ENCODE data around the gene CWH43. TPM values are rescaled to one million over a fixed set of nuclear protein-coding genes. Genes with fewer than 3 reads are reported as not detected.
A peak's percentile ranks its signal among the peaks of the same experiment; 100 is the strongest.

CWH43 gene
- not detected in 2 replicates for total RNA-seq (2016; rRNA removed; fragmentation: Illumina TruSeq; extraction: Trizol)
- total RNA-seq (2016; cell fraction: cytosol; rRNA removed; fragmentation: Illumina TruSeq; extraction: Trizol; ENCODE audit: low read depth), result not detected in 2 replicates
- total RNA-seq (2016; cell fraction: insoluble cytoplasmic fraction; rRNA removed; fragmentation: Illumina TruSeq; extraction: Trizol), result not detected in 2 replicates
- not detected in 2 replicates for total RNA-seq (2016; cell fraction: membrane; rRNA removed; fragmentation: Illumina TruSeq; extraction: Trizol)
- total RNA-seq (2016; cell fraction: nucleus; rRNA removed; fragmentation: Illumina TruSeq; extraction: Trizol), result not detected in 2 replicates
- not detected in 2 replicates for polyA plus RNA-seq (2011; rRNA removed)
- polyA plus RNA-seq (2011; cell fraction: cytosol; rRNA removed), result not detected in 2 replicates
- polyA plus RNA-seq (2011; cell fraction: nucleus; rRNA removed), result not detected in 2 replicates
- polyA plus RNA-seq (2012), result not detected in 2 replicates
- polyA plus RNA-seq (2016; cell fraction: cytosol; fragmentation: Illumina TruSeq; extraction: Trizol; ENCODE audit: low read depth), result not detected in 2 replicates
- polyA plus RNA-seq (2016; cell fraction: insoluble cytoplasmic fraction; fragmentation: Illumina TruSeq; extraction: Trizol; ENCODE audit: low read depth), result not detected in 2 replicates
- not detected in 2 replicates for polyA plus RNA-seq (2016; cell fraction: membrane; fragmentation: Illumina TruSeq; extraction: Trizol; ENCODE audit: low read depth)
- polyA plus RNA-seq (2016; cell fraction: nucleus; fragmentation: Illumina TruSeq; extraction: Trizol; ENCODE audit: insufficient read depth, low read depth), result not detected in 2 replicates
- not detected in 2 replicates for polyA minus RNA-seq (2011; rRNA and poly(A)+ RNA removed; ENCODE audit: low replicate concordance)
- polyA minus RNA-seq (2011; cell fraction: cytosol; rRNA and poly(A)+ RNA removed), result not detected in 2 replicates
- polyA minus RNA-seq (2011; cell fraction: nucleus; rRNA and poly(A)+ RNA removed), result not detected in 2 replicates
- Bru-seq, nascent RNA, result percentile 2 among the genes with signal in this experiment
- not detected for BruChase-seq, experiment 1, labeled RNA remaining after a 6-hour chase
- not detected for BruChase-seq, experiment 2, labeled RNA remaining after a 2-hour chase
- long read RNA-seq, experiment 1, result 0 reads
- long read RNA-seq, experiment 2, result 0 reads

GRCh38 chr4:48985976-48986653, at the start of gene CWH43:
Gene CWH43, plus strand, starts transcription at chr4:48986275. Its CDS starts 155 bp downstream, at chr4:48986430.
- intact Hi-C loops (cut with micrococcal nuclease; ENCODE audit: unreplicated experiment) (no loop called here), in situ Hi-C loops (cut with HindIII; ENCODE audit: extremely low pct_ligation_motif_present, low pct_unique_long_range_greater_than_20kb) (no loop called here)
- ChIA-PET POLR2A (no interaction called here), CTCF (ENCODE audit: low intra/inter-chr PET ratio, low total read pairs) (no interaction called here)
- Histone ChIP-seq H4K20me1 (ENCODE audit: insufficient read depth, low read length) (no peaks in the 10 kb centered on the region), H3K27me3 (ENCODE audit: control insufficient read depth in 1 of 2, insufficient read depth in 2 of 2, low read length in 2 of 2) (peaks cover 0 to 8% of the 10 kb centered on the region in 2 experiments; a peak in 2 of 5 replicates), H3K4me2 (ENCODE audit: low read depth, low read length) (no peak within 1 kb of the TSS), H3K9ac (ENCODE audit: insufficient read depth, low read depth, low read length) (no peak within 1 kb of the TSS), H3K79me2 (ENCODE audit: insufficient read depth, low read length) (no peaks in the 10 kb centered on the region), H3K4me1 (ENCODE audit: insufficient read depth, low read length) (no peaks in the 10 kb centered on the region), H3K27ac (ENCODE audit: extremely low read length, insufficient read depth, low read length) (no peak within 1 kb of the TSS), H3K4me3 (replicated peaks in 1 of 3; ENCODE audit: insufficient read depth in 1 of 3, low read depth in 2 of 3, low read length in 3 of 3) (no peak within 1 kb of the TSS), H2AFZ (ENCODE audit: low read length) (no peak within 1 kb of the TSS), H3K9me3 (ENCODE audit: low read length) (no peaks in the 10 kb centered on the region), H3K36me3 (replicated peaks in 1 of 2; ENCODE audit: control insufficient read depth in 1 of 2, insufficient read depth in 2 of 2, low read length in 2 of 2) (no peaks in the 10 kb centered on the region)
- ATAC-seq, result no peak
- whole genome bisulfite sequencing (ENCODE audit: low lambda C conversion rate), result 69% methylated on average over 47 of the region's 63 CpGs
- no peak for DNase-seq (ENCODE audit: low spot score)
- BruUV-seq (replicated peaks), result no TSS peak
- FAIRE-seq, result no peak
- TF ChIP-seq ATAD3A (CRISPR knock-in tag; IDR thresholded peaks at IDR 0.05) (no peak), PPARG (CRISPR knock-in tag; conservative IDR thresholded peaks at IDR 0.05) (no peak), ZNF276 (CRISPR knock-in tag; IDR thresholded peaks at IDR 0.05; ENCODE audit: low read depth) (no peak), ETV6 (CRISPR knock-in tag; conservative IDR thresholded peaks at IDR 0.05) (no peak), ZNF781 (CRISPR knock-in tag; IDR thresholded peaks at IDR 0.05; ENCODE audit: borderline replicate concordance, not compliant biosample characterization) (no peak), ZNF720 (CRISPR knock-in tag; IDR thresholded peaks at IDR 0.05) (no peak), ZNF407 (CRISPR knock-in tag; IDR thresholded peaks at IDR 0.05; ENCODE audit: not compliant biosample characterization) (no peak), ZSCAN22 (CRISPR knock-in tag; IDR thresholded peaks at IDR 0.05) (no peak)

All from HepG2 (cell line).